ENCODE data around the gene KLK4. TPM values are rescaled to one million over a fixed set of nuclear protein-coding genes. Genes with fewer than 3 reads are reported as not detected.

The KLK4 gene
- total RNA-seq, 1 experiment from 2014 or later: 0.70 TPM

DNA sequence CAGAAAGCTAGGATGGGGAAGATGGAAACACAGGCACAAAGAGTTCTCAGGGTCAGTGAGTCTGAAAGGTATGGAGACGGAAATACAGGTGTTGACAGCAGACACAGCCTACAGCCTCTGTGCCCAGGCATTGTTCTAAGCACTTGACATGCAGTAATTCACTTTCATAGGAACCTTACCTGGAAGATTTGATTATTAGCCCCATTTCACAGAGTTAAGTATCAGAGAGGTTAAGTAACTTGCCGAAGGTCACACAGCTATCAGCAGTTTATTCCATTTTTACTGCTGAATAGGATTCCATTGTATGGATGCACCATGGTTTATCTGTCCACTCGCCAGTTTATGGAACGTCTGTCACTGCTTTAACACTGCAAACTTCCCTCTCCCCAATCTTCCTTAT, 13.2 kb downstream of the KLK4 start:
- ChIA-PET CTCF (no interaction called here), POLR2A (no interaction called here)
- Mint-ChIP-seq H3K4me3 (no peak overlapping the region), H3K27me3 (ENCODE audit: low read depth) (peaks cover 53% of the 10 kb centered on the region), H3K9me3 (peaks cover 31% of the 10 kb centered on the region), H3K27ac (no peak overlapping the region), H3K4me1 (no peaks in the 10 kb centered on the region), H3K36me3 (peaks cover 17% of the 10 kb centered on the region)
- TF ChIP-seq NR2C2 (CRISPR knock-in tag; IDR thresholded peaks at IDR 0.05) (no peak), CTCF (IDR thresholded peaks at IDR 0.05) (no peak), E2F5 (CRISPR knock-in tag; IDR thresholded peaks at IDR 0.05) (no peak), IRF1 (CRISPR knock-in tag; IDR thresholded peaks at IDR 0.05) (no peak), ZNF232 (CRISPR knock-in tag; IDR thresholded peaks at IDR 0.05) (no peak), ZNF396 (CRISPR knock-in tag; IDR thresholded peaks at IDR 0.05; ENCODE audit: borderline replicate concordance) (no peak), RELA (CRISPR knock-in tag; IDR thresholded peaks at IDR 0.05; ENCODE audit: borderline replicate concordance) (no peak), TP53 (CRISPR knock-in tag; IDR thresholded peaks at IDR 0.05) (no peak), PREB (CRISPR knock-in tag; IDR thresholded peaks at IDR 0.05; ENCODE audit: borderline replicate concordance) (no peak), GRHL2 (CRISPR knock-in tag; IDR thresholded peaks at IDR 0.05; ENCODE audit: insufficient replicate concordance, severe bottlenecking) (no peak), FOXK1 (CRISPR knock-in tag; IDR thresholded peaks at IDR 0.05) (no peak), NR3C1 (CRISPR knock-in tag; conservative IDR thresholded peaks at IDR 0.05; ENCODE audit: low read depth) (no peak)
- TF ChIP-seq, protein P1, sequence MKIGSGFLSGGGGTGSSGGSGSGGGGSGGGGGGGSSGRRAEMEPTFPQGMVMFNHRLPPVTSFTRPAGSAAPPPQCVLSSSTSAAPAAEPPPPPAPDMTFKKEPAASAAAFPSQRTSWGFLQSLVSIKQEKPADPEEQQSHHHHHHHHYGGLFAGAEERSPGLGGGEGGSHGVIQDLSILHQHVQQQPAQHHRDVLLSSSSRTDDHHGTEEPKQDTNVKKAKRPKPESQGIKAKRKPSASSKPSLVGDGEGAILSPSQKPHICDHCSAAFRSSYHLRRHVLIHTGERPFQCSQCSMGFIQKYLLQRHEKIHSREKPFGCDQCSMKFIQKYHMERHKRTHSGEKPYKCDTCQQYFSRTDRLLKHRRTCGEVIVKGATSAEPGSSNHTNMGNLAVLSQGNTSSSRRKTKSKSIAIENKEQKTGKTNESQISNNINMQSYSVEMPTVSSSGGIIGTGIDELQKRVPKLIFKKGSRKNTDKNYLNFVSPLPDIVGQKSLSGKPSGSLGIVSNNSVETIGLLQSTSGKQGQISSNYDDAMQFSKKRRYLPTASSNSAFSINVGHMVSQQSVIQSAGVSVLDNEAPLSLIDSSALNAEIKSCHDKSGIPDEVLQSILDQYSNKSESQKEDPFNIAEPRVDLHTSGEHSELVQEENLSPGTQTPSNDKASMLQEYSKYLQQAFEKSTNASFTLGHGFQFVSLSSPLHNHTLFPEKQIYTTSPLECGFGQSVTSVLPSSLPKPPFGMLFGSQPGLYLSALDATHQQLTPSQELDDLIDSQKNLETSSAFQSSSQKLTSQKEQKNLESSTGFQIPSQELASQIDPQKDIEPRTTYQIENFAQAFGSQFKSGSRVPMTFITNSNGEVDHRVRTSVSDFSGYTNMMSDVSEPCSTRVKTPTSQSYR (CRISPR knock-in tag; IDR thresholded peaks at IDR 0.05): no peak
- DNase-seq (ENCODE audit: low spot score) (no peak), ATAC-seq (no peak)

GRCh38 chr19:50897612-50898011, 13.6 kb downstream of the KLK4 start:
- peaks cover 34% of the 10 kb centered on the region for H3K9me3 Mint-ChIP-seq
- POLR2A ChIA-PET: no interaction called here
- TF ChIP-seq RORB (CRISPR knock-in tag; IDR thresholded peaks at IDR 0.05): no peak
- TF ChIP-seq ELF4 (CRISPR knock-in tag; IDR thresholded peaks at IDR 0.05; ENCODE audit: low read depth): no peak
- TF ChIP-seq GTF2I (CRISPR knock-in tag; conservative IDR thresholded peaks at IDR 0.05): no peak
- TF ChIP-seq KAT7 (CRISPR knock-in tag; IDR thresholded peaks at IDR 0.05; ENCODE audit: borderline replicate concordance): no peak
- no peak for TF ChIP-seq TEAD4 (CRISPR knock-in tag; IDR thresholded peaks at IDR 0.05)
- TF ChIP-seq, protein P2, sequence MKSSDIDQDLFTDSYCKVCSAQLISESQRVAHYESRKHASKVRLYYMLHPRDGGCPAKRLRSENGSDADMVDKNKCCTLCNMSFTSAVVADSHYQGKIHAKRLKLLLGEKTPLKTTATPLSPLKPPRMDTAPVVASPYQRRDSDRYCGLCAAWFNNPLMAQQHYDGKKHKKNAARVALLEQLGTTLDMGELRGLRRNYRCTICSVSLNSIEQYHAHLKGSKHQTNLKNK (CRISPR knock-in tag; IDR thresholded peaks at IDR 0.05): no peak
- TF ChIP-seq, protein P3, sequence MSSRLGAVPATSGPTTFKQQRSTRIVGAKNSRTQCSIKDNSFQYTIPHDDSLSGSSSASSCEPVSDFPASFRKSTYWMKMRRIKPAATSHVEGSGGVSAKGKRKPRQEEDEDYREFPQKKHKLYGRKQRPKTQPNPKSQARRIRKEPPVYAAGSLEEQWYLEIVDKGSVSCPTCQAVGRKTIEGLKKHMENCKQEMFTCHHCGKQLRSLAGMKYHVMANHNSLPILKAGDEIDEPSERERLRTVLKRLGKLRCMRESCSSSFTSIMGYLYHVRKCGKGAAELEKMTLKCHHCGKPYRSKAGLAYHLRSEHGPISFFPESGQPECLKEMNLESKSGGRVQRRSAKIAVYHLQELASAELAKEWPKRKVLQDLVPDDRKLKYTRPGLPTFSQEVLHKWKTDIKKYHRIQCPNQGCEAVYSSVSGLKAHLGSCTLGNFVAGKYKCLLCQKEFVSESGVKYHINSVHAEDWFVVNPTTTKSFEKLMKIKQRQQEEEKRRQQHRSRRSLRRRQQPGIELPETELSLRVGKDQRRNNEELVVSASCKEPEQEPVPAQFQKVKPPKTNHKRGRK (CRISPR knock-in tag; IDR thresholded peaks at IDR 0.05; ENCODE audit: borderline replicate concordance): no peak
- TF ChIP-seq ZNF425 (CRISPR knock-in tag; conservative IDR thresholded peaks at IDR 0.05): no peak
- TF ChIP-seq ZNF423 (CRISPR knock-in tag; IDR thresholded peaks at IDR 0.05): no peak
- TF ChIP-seq, protein P4, sequence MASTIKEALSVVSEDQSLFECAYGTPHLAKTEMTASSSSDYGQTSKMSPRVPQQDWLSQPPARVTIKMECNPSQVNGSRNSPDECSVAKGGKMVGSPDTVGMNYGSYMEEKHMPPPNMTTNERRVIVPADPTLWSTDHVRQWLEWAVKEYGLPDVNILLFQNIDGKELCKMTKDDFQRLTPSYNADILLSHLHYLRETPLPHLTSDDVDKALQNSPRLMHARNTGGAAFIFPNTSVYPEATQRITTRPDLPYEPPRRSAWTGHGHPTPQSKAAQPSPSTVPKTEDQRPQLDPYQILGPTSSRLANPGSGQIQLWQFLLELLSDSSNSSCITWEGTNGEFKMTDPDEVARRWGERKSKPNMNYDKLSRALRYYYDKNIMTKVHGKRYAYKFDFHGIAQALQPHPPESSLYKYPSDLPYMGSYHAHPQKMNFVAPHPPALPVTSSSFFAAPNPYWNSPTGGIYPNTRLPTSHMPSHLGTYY (CRISPR knock-in tag; IDR thresholded peaks at IDR 0.05): no peak
- no peak for TF ChIP-seq ZNF138 (CRISPR knock-in tag; conservative IDR thresholded peaks at IDR 0.05)

More at GRCh38 chr19:50897612-50898011, 13.6 kb downstream of the KLK4 start:
- Mint-ChIP-seq H3K36me3 (peaks cover 18% of the 10 kb centered on the region), H3K4me1 (no peaks in the 10 kb centered on the region), H3K4me3 (no peak overlapping the region), H3K27me3 (ENCODE audit: low read depth) (peaks cover 54% of the 10 kb centered on the region), H3K27ac (no peak overlapping the region)
- DNase-seq (ENCODE audit: low spot score): no peak
- CTCF ChIA-PET: no interaction called here
- ATAC-seq: no peak

Data from WTC11 (cell line).